CD4-positive, alpha-beta T cell treated with Interleukin-2 at 100 ng/mL for 4 hours (primary cell): ENCODE results near the gene ZNF385C.
"Not testable (repeated sequence)": the region's sequence is repeated elsewhere in the genome, so short reads cannot be mapped to it uniquely, and the experiment has no call there.

ENCODE experiments used
- DNase-seq: peaks from one replicate; pipeline ENCODE4 v3.0.0-alpha.2; 2020; ENCODE audit warnings: low spot score

The ZNF385C gene

DNA sequence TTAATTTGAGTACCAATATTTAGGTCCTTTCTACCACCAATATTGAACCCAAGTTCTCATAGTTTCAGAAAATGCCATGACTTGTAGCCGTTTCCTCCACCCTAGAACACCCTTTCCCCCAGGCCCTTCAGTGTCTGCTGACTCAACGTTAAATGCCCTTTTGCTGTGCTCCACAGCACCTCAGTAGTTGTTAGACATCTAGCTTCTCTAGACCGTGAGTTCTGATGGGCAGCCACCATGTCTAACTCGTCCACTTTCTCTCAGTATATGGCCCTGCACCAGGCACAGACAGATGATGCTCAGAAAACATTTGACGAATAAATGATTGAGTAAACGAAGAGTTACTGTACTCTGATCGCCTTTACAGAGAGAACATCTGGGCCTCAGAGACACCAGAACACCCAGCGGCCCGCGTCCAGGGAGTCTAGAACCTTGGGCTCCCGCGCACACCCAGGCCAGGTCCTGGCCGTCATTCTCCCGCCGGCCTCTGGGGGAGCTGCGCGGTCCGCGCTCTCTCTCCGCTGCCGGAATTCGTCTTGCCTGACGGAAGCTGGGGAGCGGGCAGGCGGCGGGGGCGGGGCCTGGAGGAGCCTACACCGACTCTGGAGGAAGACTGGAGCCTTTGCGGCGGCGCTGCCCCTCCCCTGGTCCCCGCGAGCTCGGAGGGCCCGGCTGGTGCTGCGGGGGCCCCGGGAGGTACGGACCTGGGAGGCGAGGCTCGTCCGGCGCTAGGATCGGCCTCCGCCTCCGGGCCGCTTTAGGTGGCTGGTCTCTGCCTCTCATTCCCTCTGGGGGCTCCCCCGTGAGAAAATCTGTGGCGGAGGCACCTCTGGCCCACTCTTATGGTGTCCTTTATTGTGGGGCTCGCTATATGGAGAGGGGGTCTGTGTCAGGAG, 78.5 kb downstream of the ZNF385C start, which contains the start of gene NKIRAS2:
TSS of gene NKIRAS2 (plus strand) at position 582 of the 896 bp plus-strand sequence. CDS start 1,488 bp downstream, outside the sequence.
- DNase-seq, result peak; percentile 93

DNA sequence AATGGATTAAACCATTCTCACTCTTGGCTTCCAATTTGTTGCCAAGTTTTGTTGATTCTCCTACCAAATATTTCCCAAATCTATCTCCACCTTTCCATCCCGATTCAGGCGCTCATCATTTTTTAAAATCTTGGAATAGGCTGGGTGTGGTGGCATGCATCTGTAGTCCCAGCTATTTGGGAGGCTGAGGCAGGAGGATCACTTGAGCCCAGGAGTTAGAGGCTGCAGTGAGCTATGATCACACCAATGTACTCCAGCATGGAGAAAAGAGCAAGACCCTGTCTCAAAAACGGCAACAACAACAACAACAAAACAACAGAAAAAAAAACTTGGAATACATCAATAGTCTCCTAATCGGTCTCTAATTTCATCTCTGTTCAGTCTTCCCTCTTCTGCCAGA, 79.3 kb downstream of the ZNF385C start:
- DNase-seq, result no peak

DNA sequence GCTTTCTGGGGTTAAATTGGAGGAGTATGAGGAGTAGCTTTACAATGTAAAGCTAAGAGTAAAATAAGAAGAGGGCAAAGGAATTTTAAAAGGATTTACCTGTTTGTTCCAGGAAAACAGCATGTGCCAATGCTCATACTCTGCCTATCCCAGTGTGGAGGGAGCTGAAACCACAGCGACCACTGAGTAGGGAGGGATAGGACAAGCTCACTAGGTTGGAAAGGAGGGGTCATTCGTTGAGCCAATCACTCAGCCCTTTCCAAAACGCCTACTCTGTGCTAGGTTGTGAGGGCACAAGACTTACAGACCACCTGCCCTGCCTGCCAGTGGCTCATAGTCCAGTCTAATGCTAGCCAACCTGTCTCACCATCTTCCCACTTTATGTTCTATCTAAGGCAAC, 79.9 kb downstream of the ZNF385C start:
- no peak for DNase-seq

DNA sequence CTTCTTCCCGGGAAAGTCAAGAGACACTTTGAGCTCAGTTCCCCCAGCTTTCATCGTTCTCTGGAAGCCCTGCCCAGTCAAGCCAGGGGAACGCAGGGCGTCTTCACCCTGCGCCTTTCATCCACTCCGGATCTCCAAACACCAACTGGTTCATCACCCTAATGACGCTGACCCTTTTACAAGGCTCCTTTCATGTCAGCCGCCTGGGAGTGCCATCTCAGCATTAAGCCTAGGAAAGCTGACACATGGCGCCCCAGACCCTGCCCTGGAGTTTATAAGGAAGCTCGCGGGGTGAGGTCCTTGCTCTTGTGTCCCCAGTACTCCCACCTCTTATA, 80.4 kb downstream of the ZNF385C start:
- DNase-seq, result no peak

DNA sequence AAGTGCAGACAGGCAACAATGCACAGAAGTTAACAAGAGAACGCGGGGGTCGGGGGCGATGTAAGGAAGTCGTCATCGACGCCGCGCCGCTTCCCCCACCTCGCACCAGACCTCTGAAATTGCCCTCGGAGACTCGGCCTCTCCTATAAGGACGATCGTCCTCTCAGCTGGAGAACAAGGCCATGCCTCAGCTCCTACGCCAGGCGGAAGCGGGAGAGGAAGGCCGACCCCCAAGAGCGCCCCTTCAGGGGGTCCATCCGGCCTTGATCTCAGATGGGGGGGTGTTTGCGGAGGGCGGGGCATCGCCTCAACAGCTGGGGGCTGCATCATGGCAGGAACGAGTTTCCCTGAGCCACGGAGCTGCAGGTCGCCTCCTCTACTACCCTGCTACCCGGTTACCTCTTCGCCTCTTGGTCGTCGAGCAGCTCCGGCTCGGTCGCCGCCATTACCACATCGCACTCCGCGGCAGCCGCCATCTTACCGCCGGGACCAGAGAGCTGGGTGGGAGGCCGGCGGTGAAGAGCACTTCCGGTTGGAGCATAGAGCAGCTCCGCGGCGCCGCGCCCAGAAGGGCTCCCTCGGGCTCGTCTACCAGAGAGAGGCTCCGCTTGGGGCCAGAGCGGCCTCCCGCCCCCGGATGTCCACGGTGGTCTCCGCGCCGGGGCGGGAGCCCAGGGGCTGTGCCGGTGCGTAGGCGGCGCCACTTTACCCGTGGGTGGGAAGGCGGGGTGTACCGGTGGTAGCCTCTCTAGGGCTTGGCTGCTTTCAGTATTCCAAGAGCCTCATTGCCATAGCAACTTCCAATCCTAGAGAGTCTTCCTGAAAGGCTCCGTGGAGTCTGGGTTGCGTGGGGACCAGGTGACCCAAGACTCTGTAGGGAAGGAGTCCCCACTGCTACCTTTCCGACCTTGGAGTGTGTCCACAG, 81.1 kb downstream of the ZNF385C start, which contains the start of gene DNAJC7:
TSS of gene DNAJC7 (minus strand) at position 499 of the 925 bp plus-strand sequence. CDS start at position 476, 23 bp downstream.
- DNase-seq, result peak; percentile 91

DNA sequence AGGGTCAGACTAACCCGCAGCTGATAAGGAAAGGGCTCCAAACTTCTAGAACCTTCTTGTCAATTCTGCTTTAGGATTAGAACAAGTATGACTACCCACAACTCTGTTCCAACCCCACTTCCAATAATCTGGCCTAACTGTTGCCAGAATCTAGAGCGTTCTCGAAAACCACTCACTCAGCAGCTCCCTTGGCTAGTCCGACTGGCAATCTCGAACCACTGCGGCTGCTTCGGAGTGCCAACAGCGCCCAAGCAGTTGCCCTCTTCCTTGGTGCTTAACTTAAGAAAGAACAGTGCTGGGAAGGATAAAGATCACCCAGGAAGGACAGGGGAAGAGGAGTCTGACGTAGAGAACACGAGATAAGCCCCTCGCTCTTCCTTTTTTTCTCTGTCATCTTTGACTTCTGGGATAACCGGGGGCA, 81.9 kb downstream of the ZNF385C start:
- no peak for DNase-seq

DNA sequence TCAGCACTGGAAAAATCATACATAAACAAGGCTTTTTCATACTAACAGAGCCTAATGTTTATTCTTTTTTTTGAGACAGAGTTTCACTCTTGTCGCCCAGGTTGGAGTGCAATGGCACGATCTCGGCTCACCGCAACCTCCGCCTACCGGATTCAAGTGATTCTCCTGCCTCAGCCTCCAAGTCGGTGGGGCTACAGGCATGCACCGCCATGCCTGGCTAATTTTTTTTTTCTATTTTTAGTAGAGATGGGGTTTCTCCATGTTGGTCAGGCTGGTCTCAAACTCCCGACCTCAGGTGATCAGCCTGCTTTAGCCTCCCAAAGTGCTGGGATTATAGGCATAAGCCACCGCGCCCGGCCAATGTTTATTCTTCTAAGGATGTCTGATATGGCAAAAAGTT, 84.5 kb downstream of the ZNF385C start:
- DNase-seq, result not testable (repeated sequence)

DNA sequence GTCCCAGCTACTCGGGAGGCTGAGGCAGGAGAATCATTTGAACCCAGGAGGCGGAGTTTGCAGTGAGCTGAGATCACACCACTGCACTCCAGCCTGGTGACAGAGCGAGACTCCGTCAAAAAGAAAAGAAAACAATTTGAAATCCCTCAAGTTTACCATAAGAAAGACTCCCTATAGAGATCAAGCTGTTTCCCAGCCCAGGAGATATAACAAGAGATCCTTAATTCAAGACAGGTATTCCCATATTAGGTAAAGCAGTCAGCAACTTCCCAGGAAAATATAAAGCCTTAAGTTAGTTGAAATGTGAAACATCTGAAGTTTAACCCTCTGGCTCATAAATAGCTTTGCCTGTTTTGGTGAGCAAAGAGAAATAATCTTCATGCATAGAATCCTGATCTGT, 85.9 kb downstream of the ZNF385C start:
- not testable (repeated sequence) for DNase-seq

DNA sequence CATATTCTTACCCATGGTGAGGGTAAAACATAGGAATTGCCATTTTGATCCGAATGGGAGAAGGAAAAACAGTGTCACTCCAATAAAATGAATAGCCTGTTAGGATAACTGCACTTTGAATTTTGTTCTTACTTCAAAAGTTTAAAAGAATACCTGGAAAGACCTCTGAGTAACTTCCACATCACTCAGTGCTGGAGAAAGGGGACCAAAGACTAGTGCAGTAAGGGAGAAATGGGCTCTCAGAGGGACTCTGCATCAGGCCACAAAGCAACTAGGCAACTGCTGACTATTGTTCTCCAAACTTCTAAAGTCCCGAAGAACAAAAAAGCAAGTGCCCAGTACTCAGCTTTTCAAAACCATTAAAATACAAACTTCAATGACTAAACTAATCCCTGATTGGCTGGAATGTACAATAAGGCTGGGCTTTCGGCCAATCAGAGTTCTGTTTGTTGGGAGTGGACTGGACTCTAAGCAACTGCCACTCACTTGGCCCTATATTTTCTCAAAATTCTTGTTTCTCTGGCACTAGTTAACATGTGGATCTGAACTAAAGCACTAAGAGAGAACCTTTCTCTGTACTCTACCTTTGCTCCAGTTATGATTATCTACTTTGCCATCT, 87.3 kb downstream of the ZNF385C start:
- no peak for DNase-seq

DNA sequence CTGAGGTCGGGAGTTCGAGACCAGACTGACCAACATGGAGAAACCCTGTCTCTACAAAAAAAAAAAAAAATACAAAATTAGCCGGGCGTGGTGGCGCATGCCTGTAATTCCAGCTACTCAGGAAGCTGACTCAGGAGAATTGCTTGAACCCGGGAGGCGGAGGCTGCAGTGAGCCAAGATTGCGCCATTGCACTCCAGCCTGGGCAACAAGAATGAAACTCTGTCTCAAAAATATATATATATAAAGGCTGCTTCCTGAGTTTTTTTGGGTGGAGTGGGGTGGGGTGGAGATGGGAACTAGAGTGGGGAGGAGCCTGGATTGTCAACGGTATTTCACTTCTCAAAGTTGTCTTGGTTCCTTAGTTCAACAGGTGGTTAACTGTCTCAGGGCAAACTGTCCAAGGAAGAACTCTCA, 88.0 kb downstream of the ZNF385C start:
- DNase-seq, result not testable (repeated sequence)

DNA sequence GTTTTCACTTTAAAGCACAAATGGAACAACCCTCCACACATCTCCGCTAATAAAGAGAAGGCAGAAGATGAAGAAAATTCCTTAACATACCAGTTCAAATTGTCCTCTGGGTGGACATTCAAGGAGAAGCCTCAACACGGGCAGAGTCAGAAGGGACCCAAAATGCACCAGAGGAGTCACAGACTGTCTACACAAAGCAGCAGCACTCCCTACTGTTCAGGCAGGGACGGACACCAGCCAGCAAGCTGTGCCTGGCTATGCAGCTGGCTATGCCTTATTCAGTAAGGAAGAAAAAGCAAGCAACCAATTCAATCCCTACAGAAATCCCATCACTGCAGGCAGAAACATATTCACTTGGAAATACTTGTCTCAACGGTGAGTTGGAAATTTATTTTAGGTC, 89.1 kb downstream of the ZNF385C start:
- no peak for DNase-seq

DNA sequence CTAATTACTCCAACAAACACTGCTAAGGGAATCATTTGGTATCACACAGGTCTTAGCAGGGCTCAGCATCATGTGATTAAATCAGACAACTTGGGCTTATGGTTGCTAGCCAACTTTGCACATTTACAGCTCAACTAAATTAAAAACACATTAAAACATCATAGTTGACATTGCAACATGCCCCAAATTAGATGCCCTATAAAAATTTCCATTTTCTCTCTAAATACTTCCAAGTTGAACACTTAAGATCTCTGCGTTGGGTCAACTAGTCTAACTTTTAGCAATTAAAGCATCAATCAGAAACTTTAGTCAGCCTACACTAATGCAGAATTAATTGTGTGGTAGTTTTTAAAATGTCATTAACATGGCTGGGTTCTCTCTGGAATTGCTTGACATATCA, 93.1 kb downstream of the ZNF385C start:
- DNase-seq, result no peak

DNA sequence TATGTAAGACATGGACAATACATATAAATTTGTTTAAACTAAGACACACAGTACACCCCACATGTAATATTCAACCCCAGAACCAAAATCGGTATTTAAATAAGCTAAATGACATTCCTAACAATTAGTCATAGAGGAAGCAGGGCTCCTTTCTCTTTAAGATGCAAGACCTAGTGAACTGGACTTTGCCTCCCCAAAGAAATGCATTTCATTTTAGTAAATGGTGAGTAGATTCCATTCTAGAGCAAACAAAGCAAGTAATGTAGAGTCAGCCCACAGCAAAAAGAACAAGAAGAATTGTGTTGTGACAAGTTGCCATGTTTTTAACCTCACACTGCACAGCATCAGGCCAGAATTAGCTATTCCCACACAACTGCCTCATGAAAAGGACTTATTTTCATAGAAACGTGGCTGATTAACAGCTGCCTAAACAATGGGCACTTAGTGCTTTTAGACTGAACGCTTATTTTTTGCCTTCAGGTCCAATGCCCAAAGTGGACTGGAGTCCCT, 95.4 kb downstream of the ZNF385C start:
- no peak for DNase-seq

DNA sequence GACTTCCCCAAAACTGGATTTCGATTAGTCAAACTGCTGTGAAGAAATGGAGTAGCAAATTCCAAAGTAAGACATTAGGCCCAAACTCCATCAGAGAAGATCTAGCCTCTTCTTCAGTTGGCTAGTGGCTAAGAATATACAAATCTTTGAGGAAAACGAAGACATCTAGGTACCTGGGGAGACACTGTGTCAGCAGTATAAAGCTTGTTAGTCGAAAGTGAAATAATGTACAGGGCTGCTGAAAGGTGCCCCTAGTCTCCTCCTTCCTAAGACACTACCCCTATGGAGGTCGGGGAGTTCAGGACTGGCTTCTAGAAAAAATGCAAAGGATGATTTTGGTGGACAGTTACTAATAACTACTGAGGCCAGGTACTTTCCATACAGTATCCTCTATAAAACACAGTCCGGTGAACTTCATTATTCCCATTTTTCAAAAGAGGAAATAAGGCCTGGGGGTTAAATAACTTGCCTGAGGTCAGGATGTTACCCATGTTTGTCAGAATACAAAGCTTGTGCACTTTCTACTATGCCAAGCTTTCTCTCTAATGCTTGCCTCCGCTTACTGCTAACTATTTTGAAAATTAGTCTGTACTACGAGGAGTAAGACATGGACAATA, 96.0 kb downstream of the ZNF385C start:
- DNase-seq, result no peak

DNA sequence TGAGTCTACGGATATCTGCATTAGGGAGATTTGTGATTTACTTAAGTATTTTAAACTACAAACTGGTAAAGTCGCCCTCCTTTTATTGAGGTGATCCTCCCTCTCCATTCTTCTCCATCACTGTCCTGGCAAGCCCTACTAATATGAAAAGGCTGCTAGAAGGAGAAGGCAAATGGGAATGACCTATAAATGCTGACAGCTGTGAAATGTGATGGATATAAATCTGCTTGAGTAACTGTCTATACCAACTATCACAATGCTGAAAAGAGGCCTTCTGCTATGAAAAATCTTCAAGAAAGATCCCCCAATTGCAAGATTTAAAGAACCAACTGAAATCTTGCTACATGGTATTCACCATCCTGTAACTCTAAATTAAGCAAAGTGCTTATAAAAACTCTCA, 96.5 kb downstream of the ZNF385C start:
- DNase-seq, result no peak

DNA sequence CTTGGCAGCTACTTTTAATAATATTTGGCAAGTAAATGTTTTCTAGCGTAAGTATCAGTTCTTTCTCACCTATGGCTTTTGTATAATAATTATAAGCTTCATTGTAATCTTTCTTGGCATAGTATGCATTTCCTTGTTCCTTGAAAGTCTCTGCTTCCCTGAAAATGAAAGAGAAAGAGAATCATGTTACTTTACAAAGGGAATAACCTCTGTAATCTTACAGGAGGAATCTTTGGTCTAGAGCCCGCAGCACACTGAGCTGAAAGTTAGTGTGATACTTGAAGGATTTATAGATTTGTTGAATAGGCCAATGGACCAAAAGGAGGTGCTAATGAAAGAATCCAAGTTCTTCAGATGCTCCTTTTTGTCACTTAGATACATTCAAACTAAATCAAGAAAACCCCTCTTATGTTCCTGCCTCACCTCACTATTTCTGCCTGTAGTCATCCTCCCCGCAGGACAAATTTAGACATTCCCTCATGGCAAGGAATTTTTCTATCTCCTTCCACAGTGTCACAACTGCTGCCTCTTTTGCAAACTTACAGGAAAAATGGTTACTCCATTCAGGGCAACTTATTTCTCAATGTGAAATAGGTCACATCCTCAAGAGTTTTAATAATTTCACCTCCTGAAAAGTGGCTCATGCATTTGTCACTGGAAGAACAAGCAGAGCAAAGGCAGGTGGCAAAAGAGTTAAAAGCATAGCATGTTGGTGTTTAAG, 97.7 kb downstream of the ZNF385C start:
- no peak for DNase-seq

DNA sequence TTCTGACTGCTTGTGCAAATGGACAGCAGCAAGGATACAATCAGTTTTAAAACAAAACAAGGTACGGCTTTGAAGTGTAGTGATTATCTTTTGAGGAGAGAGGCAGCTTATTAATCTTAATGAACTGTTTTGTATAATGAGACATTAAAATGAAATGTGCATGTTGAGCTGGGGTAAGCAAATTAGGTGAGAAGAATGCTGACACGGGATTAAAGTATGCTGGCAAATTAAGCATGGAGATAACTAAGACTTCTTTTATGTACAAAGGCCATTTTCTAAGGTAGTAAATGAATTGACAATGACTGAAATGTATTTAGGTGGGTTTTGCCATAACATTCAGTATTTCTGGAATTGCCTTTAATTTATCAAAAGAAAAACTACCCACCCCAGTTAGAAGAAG, 99.8 kb downstream of the ZNF385C start:
- no peak for DNase-seq

DNA sequence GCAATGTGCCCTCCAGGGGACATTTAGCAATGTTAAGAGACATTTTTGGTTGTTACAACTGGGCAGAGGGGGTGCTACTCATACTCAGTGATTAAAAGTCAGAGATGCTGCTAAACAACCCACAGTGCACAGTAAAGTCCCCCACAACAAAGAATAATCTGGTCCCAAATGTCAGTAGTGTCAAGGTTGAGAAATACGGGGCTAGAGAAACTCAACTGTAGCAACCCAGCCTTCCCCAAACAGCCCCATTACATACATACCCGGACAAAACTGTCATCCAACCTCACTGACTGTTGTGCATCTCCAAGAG, 101.5 kb downstream of the ZNF385C start:
- no peak for DNase-seq

DNA sequence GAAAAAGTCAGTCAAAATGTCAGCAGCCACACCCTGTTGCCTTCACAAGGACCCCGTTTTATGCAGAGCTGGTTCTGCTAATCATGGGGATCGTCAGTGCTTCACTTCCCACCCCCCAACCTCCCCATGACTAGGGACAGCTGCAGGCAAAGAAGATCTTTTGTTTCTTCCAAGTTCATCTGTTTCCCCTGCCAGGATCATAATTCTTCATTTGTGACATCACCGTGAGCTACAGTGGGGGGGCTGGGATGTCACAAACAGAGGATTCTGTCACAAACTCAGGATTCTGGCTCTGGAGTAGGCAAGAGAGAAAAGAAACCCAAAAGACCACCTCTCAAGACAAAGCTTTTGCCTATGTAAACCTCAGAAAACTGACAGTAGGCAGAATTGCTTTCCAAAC, 105.7 kb downstream of the ZNF385C start:
- DNase-seq, result no peak

DNA sequence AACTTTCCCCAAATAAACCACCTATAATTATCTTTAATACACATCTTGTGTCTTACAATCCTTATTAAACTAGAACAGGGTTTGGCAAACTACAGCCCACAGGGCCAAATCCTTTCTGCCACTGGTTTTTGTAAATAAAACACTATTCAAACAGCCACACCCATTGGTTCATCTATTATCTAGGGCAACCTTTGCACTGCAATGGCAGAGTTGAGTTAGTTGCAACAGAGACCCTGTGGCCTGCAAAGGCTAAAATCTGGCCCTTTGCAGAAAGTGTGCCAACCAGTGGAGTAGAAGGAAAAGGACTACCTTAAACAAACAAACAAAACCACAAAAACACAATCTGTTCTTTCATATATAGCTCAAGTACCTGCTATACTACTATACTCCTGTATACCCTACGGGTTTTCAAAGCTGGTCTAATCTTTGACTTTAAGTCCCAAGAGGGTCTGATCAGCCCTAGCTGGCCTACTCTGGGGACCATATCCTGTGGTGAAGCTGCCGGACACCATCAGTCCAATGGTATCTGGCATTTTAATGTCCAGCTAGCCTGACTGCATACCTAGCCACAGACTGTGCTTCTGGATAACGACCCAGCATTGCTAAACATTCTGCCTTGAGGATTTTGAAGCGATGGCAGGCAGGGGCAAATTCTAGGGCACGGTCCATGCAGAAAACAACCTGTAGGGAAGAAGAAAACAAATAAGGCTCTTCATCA, 108.4 kb downstream of the ZNF385C start:
- DNase-seq, result no peak
